ENCODE results near the gene OSER1.

- no peak for TF ChIP-seq CTCF (IDR thresholded peaks at IDR 0.05; ENCODE audit: borderline replicate concordance, extremely low read depth, low read length, poor library complexity, severe bottlenecking)
- no peak for TF ChIP-seq EZH2 (IDR thresholded peaks at IDR 0.05; ENCODE audit: borderline replicate concordance, low read depth, low read length, severe bottlenecking)
These were observed 46.4 kb upstream of the OSER1 start for GRCh38 chr20:44256961-44257360.
